Posterior vena cava (tissue), 2 donors: Measurements from ENCODE around the gene TDO2. TPM values are rescaled to one million over a fixed set of nuclear protein-coding genes. Genes with fewer than 3 reads are reported as not detected.
A peak's percentile ranks its signal among the peaks of the same experiment; 100 is the strongest.

Experiments
- DNase-seq: peaks from one replicate; pipeline ENCODE4 v3.0.0-alpha.2; 2020; ENCODE audit warnings: low spot score
- intact Hi-C, 2 donors: fragments of 100-400 bp; cut with DNase I; formaldehyde crosslinking; loops; one replicate each; pipeline versions ENCODE4 v1.14.1 to v1.14.2; 2022 to 2023
- total RNA-seq, 2 donors: library from RNA; stranded (reverse); fragmentation: NEBNext Ultra II Directional; extraction: Animal tissue kit (Norgen Biotek cat#: 25700); gene quantifications; one replicate each; pipeline ENCODE4 v1.2.1, GENCODE V29; 2021
- donor health status: DM: yes; HTN: yes; CAD: no.
- donor health status: DM: yes; HTN: yes; CAD: no.

Gene TDO2
- total RNA-seq, 2 donors from 2014 or later = 0.37 TPM; not detected in 1

- intact Hi-C loops = no loop called here
- no peak for DNase-seq
These were observed 45.0 kb downstream of the TDO2 start for GRCh38 chr4:155948541-155948940.

DNA sequence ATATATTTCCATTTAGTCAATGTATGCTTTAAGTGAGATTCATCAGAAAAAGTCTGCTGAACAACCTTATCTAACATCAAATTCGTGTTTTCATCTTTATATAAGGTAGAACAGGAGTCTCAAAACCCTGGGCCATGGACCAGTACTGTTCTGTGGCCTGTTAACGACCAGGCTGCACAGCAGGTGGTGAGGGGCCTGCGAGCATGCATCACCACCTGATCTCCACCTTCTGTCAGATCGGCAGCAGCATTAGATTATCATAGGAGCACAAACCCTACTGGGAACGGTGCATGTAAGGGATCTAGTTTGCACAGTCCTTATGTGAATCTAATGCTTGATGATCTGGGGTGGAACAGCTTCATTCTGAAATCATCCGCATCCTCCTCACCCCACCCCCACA lies 47.0 kb downstream of the TDO2 start:
- intact Hi-C loops = loop anchor here in 1 of 2 donors (5.0 to 10.0 kb wide), 2 partner anchors 146 to 508 kb away; no protein-coding TSS in a partner anchor
- DNase-seq = no peak

GRCh38 chr4:155952501-155952901 lies 49.0 kb downstream of the TDO2 start:
- intact Hi-C loops = loop anchor here in 1 of 2 donors (5.0 to 10.0 kb wide), 2 partner anchors 148 to 510 kb away; no protein-coding TSS in a partner anchor
- no peak for DNase-seq

DNA sequence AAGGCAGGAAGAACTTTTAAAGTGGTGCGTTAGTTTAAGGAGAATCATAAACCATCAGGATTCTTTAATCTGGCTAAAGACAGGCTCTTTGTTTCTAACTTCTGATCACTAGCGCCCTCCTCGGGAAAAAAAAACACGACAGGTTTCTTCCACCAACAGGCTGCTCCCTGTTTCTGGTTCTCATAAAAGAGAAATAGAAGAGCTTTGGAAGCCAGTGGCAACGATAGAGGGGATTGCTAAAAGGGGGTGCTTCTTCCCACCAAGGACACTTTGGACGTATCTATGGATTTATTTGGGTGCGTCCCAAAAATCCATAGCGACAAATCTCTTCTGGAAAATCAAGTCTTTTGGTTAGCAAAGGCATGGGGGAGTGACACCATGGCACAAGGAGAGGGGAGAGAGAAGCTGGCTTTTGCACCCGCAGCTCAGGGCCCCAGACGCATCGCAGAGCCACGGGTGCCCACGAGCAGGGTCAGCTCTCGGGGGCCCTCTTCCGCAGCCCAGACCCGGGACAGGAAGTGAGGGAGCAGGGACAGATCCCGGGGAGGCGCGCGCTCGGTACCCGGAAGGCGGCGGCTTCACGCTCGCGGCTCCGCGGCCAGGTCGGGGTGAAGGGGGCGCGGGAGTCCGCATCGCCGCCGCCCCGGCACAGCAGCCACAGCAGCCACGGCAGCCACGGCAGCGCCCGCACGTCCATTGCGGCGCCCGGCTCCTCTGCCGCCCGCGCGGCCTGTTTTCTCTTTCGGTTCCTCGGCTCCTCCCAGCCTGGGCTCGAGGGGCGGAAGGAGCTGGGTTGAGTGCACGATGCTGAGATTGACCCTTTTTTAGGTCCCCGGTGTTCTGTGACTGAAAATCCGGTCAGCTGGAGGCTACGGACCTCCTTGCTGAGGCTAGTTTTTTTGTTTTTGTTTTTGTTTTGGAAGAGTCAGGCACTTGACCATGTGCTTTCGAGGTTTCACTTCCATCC lies 49.9 kb downstream of the TDO2 start, which contains the start of gene CTSO:
TSS of gene CTSO (minus strand) at position 716 of the 967 bp plus-strand sequence. CDS start at position 697, 19 bp downstream.
- intact Hi-C loops = loop anchor here in 1 of 2 donors (5.0 to 10.0 kb wide), 2 partner anchors 149 to 511 kb away; no protein-coding TSS in a partner anchor
- DNase-seq = peak; percentile 92

DNA sequence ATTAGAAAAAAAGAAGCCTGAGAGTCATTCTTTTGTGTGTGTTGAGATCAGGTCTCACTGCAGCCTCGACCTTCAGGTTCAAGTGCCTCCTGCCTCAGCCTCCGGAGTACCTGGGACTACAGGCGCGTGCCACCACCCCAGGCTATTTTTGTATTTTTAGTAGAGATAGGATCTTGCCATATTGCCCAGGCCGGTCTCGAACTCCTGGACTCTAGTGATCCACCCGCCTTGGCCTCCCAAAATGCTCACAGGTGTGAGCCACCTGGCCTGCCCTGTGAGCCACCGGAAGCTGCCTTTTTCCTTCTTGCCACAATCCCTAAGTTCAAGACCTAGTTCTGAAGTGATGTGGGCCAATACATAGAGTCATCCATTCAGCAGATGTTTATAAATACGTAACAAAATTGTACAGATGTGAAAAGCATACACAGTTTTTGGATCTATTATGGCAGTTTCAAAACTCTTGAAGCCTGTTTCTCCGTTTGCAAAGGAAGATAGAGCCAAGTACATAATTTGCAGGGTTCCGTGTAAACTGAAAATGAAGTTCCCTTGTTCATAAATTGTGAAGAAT lies 50.7 kb downstream of the TDO2 start:
- DNase-seq = no peak
- intact Hi-C loops = loop anchor here in 1 of 2 donors (5.0 to 10.0 kb wide), 2 partner anchors 149 to 512 kb away; no protein-coding TSS in a partner anchor

DNA sequence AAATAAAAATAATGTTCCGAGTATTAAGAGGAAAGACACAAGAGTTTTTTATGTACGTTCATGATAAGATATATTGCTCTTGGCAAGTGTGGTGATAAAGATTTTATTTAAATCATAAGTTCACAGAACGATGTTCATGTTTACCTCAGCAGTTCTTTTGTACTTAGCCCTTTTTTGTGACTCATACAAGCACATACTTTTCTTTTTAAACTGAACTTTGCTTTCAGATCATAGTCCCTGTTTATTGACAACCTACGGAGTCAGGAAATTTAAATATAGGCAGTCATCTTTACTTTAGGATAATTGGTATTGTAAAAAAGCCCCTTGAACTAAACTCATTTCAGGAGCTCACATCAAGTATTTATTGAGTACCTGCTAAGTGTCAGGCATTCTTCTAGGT lies 51.4 kb downstream of the TDO2 start:
- intact Hi-C loops = loop anchor here in 1 of 2 donors (5.0 to 10.0 kb wide), 2 partner anchors 150 to 513 kb away; no protein-coding TSS in a partner anchor
- DNase-seq = no peak

DNA sequence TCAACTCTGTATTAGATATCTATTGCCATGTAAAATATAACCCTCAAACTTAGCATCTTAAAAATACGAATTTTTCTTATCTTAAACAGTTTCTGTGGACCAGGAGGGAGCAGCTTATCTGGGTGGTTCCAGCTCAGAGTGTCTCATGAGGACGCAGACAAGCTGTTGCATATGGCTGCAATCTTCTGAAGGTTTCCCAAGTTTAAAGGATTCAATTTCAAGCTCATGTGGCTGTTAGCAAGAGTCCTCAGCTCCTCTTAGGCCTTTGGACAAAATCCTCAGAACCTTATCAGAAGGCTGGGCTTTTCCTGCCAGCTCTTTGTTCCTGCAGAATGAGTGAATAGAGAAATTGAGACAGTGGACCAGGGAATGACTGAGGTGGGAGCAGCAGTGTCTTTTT lies 53.0 kb downstream of the TDO2 start:
- intact Hi-C loops = loop anchor here in 1 of 2 donors (10.0 kb wide), 1 partner anchor 152 kb away; no protein-coding TSS in a partner anchor
- DNase-seq = no peak

GRCh38 chr4:155959417-155959816 lies 55.9 kb downstream of the TDO2 start:
- no peak for DNase-seq
- intact Hi-C loops = loop anchor here in 1 of 2 donors (10.0 kb wide), 1 partner anchor 155 kb away; no protein-coding TSS in a partner anchor

DNA sequence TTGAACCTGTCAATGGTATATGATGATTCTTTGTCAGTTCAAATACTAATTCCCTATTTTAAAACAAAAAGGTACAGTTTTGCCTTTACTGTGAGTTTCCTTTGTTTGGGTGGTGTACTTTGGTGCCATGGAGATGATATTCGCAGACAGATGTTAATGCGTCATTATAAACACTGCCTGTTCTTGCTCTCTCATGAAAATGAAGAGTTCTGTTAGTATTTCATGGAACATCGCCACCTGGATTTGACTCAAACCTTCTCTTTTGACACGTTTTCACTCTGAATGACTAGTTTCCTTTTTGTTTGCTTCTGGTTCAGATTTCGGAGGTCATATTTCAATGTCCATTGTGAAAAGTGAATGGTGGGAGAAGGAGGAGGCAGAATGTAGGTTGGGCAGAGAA lies 57.0 kb downstream of the TDO2 start:
- intact Hi-C loops = no loop called here

GRCh38 chr4:155961575-155961974 lies 58.1 kb downstream of the TDO2 start:
- intact Hi-C loops = no loop called here
- no peak for DNase-seq

More for the DNA sequence above, 57.0 kb downstream of the TDO2 start:
- no peak for DNase-seq

DNA sequence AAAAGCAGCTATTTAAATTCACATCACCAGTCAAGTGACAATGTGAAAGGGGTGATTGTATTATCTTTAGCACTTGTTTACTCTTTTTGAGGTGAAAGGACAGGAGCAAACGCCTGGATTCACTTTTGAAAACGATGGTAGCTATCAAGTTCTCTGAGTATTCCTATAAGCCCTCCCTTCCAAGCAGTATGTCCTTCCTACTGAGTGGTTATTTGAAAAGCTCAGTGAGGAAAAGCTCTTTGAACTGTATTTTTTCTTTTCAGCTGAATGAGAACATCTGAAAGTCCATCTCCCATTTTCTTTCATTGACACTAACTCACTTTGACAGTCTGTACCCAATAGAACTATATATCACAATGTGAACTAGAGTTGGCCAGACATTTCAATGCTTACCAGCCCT lies 59.3 kb downstream of the TDO2 start:
- intact Hi-C loops = no loop called here
- no peak for DNase-seq

GRCh38 chr4:155964016-155964891 lies 60.8 kb downstream of the TDO2 start:
- no peak for DNase-seq
- intact Hi-C loops = no loop called here

DNA sequence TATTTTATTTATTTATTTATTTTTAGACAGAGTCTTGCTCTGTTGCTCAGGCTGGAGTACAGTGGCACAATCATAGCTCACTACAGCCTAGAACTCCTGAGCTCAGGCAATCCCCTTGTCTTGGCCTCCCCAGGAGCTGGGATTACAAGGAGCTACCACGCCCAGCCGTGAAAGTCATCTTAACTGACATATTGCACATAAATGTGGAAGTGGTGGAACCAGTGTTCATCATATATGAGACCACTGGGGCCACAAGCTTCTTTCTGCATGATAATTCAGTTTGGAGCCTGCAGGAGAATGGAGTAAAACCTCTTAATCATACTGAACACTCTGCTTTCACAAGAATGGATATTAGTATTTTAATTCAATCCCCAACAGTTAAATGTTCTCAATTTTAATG lies 62.7 kb downstream of the TDO2 start:
- DNase-seq = no peak
- intact Hi-C loops = no loop called here

GRCh38 chr4:155966731-155967395 lies 63.4 kb downstream of the TDO2 start:
- DNase-seq = no peak
- intact Hi-C loops = no loop called here

Other genes with a start within 250 kb of the TDO2 start
- gene GUCY1A1, start 236.8 kb upstream of the TDO2 start, total RNA-seq = 100 to 1,000 TPM in 1 of 2 donors, 10 to 100 TPM in 1; 88.1 to 108 TPM
- 10 to 100 TPM; 21.1 to 26.8 TPM for gene GUCY1B1, start 144.7 kb upstream of the TDO2 start, total RNA-seq
- gene ASIC5, start 37.4 kb upstream of the TDO2 start, total RNA-seq = not detected
- gene CTSO, start 50.2 kb downstream of the TDO2 start, total RNA-seq = 10 to 100 TPM; 15.0 to 23.8 TPM